Ishikawa (cell line): Measurements from ENCODE around the gene LIX1L.

Experiments
- CEBPB ChIP-seq: IDR thresholded peaks from 2 replicates; pipeline ENCODE4 v1.6.1; 2012
- CREB1 ChIP-seq: IDR thresholded peaks from 2 replicates; pipeline ENCODE4 v1.6.1; 2012; ENCODE audit warnings: low read depth
- EGR1 ChIP-seq: IDR thresholded peaks from 2 replicates; pipeline ENCODE4 v1.6.1; 2012
- EP300 ChIP-seq: IDR thresholded peaks from 2 replicates; pipeline ENCODE4 v1.6.1; 2012; ENCODE audit warnings: borderline replicate concordance
- FOXM1 ChIP-seq: IDR thresholded peaks from 2 replicates; pipeline ENCODE4 v1.6.1; 2012; ENCODE audit warnings: low read depth, borderline replicate concordance
- NFIC ChIP-seq: IDR thresholded peaks from 2 replicates; pipeline ENCODE4 v1.6.1; 2012
- RAD21 ChIP-seq: IDR thresholded peaks from 2 replicates; pipeline ENCODE4 v1.6.1; 2012; ENCODE audit warnings: low read depth
- TAF1 ChIP-seq: IDR thresholded peaks from 2 replicates; pipeline ENCODE4 v1.6.1; 2012; ENCODE audit warnings: low read depth, mild to moderate bottlenecking
- TCF12 ChIP-seq: IDR thresholded peaks from 2 replicates; pipeline ENCODE4 v1.6.1; 2012; ENCODE audit warnings: low read depth
- TEAD4 ChIP-seq: IDR thresholded peaks from 2 replicates; pipeline ENCODE4 v1.6.1; 2012
- USF1 ChIP-seq: IDR thresholded peaks from 2 replicates; pipeline ENCODE4 v1.6.1; 2012
- YY1 ChIP-seq: IDR thresholded peaks from 2 replicates; pipeline ENCODE4 v1.6.1; 2012; ENCODE audit warnings: low read depth
- ZBTB7A ChIP-seq: IDR thresholded peaks from 2 replicates; pipeline ENCODE4 v1.6.1; 2012; ENCODE audit warnings: low read depth
- TF ChIP-seq, protein P1 (sequence below): IDR thresholded peaks from 2 replicates; pipeline ENCODE4 v1.6.1; 2012
- TF ChIP-seq, protein P2 (sequence below): IDR thresholded peaks from 2 replicates; pipeline ENCODE4 v1.6.1; 2012; ENCODE audit warnings: low read depth, mild to moderate bottlenecking

LIX1L gene

DNA sequence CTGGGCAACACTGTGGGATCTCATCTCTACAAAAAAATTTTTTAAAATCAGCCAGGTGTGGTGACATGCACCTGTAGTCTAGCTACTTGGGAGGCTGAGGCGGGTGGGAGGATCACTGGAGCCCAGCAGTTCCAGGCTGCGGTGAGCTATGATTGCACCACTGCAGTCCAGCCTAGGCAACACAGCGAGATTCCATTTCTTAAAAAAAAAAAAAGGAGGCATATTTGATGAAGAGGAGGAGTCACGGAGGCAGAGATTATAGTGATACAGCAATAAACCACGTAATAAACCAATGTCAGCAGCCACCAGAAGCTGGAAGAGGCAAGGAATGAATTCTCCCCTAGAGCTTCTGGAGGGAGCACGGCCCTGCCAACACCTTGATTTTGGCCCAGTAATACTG lies 4.0 kb downstream of the LIX1L start:
- no peak for TF ChIP-seq NFIC
- TF ChIP-seq, protein P1, sequence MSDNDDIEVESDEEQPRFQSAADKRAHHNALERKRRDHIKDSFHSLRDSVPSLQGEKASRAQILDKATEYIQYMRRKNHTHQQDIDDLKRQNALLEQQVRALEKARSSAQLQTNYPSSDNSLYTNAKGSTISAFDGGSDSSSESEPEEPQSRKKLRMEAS, result no peak
- no peak for TF ChIP-seq YY1
- no peak for TF ChIP-seq EP300
- TF ChIP-seq EGR1, result no peak
- no peak for TF ChIP-seq FOXM1

DNA sequence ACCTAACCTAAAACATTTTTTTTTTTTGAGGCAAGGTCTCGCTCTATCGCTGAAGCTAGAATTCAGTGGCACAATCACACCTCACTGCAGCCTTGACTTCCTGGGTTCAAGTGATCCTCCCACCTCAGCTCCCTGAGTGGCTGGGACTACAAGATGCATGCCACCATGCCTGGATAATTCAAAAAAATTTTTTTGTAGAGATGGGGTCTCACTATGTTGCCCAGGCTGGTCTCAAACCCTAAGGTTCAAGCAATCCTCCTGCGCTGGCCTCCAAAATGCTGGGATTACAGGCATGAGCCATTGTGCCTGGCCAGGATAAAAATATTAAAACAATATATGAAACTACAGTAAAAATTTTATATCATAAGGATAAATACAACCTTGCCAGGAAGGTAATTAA lies 4.9 kb downstream of the LIX1L start:
- TF ChIP-seq, protein P1, result no peak
- TF ChIP-seq TAF1 (no peak), FOXM1 (no peak), CEBPB (no peak), EGR1 (no peak), CREB1 (no peak), EP300 (no peak), RAD21 (no peak), YY1 (no peak)
- TF ChIP-seq, protein P2, sequence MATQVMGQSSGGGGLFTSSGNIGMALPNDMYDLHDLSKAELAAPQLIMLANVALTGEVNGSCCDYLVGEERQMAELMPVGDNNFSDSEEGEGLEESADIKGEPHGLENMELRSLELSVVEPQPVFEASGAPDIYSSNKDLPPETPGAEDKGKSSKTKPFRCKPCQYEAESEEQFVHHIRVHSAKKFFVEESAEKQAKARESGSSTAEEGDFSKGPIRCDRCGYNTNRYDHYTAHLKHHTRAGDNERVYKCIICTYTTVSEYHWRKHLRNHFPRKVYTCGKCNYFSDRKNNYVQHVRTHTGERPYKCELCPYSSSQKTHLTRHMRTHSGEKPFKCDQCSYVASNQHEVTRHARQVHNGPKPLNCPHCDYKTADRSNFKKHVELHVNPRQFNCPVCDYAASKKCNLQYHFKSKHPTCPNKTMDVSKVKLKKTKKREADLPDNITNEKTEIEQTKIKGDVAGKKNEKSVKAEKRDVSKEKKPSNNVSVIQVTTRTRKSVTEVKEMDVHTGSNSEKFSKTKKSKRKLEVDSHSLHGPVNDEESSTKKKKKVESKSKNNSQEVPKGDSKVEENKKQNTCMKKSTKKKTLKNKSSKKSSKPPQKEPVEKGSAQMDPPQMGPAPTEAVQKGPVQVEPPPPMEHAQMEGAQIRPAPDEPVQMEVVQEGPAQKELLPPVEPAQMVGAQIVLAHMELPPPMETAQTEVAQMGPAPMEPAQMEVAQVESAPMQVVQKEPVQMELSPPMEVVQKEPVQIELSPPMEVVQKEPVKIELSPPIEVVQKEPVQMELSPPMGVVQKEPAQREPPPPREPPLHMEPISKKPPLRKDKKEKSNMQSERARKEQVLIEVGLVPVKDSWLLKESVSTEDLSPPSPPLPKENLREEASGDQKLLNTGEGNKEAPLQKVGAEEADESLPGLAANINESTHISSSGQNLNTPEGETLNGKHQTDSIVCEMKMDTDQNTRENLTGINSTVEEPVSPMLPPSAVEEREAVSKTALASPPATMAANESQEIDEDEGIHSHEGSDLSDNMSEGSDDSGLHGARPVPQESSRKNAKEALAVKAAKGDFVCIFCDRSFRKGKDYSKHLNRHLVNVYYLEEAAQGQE, result no peak

DNA sequence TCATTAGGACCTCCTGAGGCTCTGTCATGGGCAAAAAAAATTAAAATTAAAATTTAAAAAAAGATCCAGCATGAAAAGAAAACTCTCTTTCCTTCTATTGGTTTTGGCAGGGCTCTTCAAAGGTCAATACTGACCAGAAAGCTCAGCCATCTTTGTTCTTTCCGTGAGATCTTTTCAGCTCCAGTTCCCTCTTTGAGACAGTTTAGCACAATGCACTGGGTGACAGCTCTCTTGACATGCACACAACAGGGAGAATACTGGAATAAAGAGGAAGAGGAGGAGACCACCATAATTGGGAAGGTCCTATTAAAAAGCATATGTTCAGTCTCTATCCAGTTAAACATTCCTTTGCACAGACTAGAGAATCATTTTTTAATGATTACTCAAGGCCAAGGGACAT lies 6.3 kb downstream of the LIX1L start:
- TF ChIP-seq EGR1 (no peak), ZBTB7A (no peak), RAD21 (no peak), TAF1 (no peak), USF1 (no peak), YY1 (no peak), TEAD4 (no peak), CEBPB (no peak), EP300 (no peak), NFIC (no peak), FOXM1 (no peak), CREB1 (no peak)
- TF ChIP-seq, protein P2, result no peak
- TF ChIP-seq, protein P1, result no peak

DNA sequence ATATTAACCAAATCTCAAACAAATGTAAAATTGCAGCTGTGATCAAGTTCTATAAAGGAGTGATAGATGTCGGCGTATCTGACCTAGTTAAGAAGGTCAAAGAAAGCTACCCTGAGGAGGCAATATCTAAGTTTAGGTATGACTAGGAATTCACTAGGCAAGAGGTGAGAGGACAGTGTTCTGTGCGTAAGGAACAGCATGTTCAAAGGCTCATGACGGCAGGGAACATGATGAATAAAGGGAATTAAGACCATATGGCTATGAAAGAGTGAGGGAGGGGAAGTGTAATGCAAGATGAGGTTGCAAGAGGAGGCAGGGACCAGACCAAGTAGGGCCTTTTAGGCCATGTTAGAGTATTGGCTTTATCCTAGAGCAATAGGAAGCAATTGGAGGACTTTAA lies 8.6 kb downstream of the LIX1L start:
- TF ChIP-seq YY1, result no peak
- TF ChIP-seq EP300, result no peak
- TF ChIP-seq, protein P1, result no peak
- no peak for TF ChIP-seq FOXM1
- no peak for TF ChIP-seq RAD21
- no peak for TF ChIP-seq CREB1

DNA sequence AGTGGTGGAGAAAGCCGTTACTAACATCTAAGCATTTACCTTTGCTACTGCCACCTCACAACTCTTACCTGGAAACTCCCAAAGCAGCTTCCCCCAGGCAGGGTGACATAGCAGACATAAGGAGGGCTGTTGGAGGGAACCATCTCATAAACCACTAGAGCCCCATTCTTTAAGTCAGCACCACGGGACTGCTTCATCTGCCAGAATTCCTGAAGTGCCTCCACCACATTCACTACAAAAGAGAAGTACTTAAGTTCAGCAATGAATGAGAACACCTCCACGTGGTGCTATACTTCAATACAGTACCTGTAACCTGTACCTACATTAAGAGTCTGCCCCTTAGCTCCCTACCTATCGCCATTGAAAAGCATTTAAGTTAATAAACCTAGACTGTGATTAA lies 10.3 kb downstream of the LIX1L start:
- TF ChIP-seq FOXM1 (no peak), RAD21 (no peak), CEBPB (no peak), USF1 (no peak), CREB1 (no peak), TCF12 (no peak), TEAD4 (no peak), EGR1 (no peak), YY1 (no peak), EP300 (no peak), NFIC (no peak), ZBTB7A (no peak)
- TF ChIP-seq, protein P2, result no peak
